Nephron (organoid): ENCODE results near the gene LBP.

Source experiments
- H3K27ac Mint-ChIP-seq, 3 experiments: 2 replicates each; pipeline ENCODE4 v1.8.0; 2020; ENCODE audit warnings: mixed read lengths in 3 of 3, mild to moderate bottlenecking in 2 of 3, moderate library complexity in 1 of 3
- H3K27me3 Mint-ChIP-seq: 2 replicates; pipeline ENCODE4 v1.8.0; 2021; ENCODE audit warnings: low read depth, mild to moderate bottlenecking, moderate library complexity, mixed read lengths
- H3K36me3 Mint-ChIP-seq: 2 replicates; pipeline ENCODE4 v1.8.0; 2020; ENCODE audit warnings: low read depth, mixed read lengths
- H3K4me1 Mint-ChIP-seq: 2 replicates; pipeline ENCODE4 v1.8.0; 2020; ENCODE audit warnings: mixed read lengths
- H3K4me3 Mint-ChIP-seq, 3 experiments: 2 replicates each; pipeline ENCODE4 v1.8.0; 2020; ENCODE audit warnings: mild to moderate bottlenecking in 3 of 3, mixed read lengths in 3 of 3, moderate library complexity in 2 of 3
- H3K9me3 Mint-ChIP-seq: 2 replicates; pipeline ENCODE4 v1.8.0; 2020; ENCODE audit warnings: mixed read lengths
- TF ChIP-seq, protein P1 (sequence below), 3 experiments: fragments of 200-600 bp; sonication (generic); IDR thresholded peaks; one replicate each; pipeline ENCODE4 v1.5.0; 2021; ENCODE audit warnings: antibody characterized with exemption in 3 of 3; ENCODE audit not compliant: unreplicated experiment in 3 of 3

Gene LBP

GRCh38 chr20:38325167-38325566, 21.1 kb upstream of the LBP start:
- Mint-ChIP-seq H3K36me3 (no peaks in the 10 kb centered on the region), H3K4me1 (peaks cover 13% of the 10 kb centered on the region), H3K27ac (no peak overlapping the region), H3K27me3 (peaks cover 32% of the 10 kb centered on the region), H3K4me3 (no peak overlapping the region), H3K9me3 (no peaks in the 10 kb centered on the region)
- TF ChIP-seq, protein P1, sequence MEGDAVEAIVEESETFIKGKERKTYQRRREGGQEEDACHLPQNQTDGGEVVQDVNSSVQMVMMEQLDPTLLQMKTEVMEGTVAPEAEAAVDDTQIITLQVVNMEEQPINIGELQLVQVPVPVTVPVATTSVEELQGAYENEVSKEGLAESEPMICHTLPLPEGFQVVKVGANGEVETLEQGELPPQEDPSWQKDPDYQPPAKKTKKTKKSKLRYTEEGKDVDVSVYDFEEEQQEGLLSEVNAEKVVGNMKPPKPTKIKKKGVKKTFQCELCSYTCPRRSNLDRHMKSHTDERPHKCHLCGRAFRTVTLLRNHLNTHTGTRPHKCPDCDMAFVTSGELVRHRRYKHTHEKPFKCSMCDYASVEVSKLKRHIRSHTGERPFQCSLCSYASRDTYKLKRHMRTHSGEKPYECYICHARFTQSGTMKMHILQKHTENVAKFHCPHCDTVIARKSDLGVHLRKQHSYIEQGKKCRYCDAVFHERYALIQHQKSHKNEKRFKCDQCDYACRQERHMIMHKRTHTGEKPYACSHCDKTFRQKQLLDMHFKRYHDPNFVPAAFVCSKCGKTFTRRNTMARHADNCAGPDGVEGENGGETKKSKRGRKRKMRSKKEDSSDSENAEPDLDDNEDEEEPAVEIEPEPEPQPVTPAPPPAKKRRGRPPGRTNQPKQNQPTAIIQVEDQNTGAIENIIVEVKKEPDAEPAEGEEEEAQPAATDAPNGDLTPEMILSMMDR (IDR thresholded peaks at IDR 0.05; ENCODE audit: unreplicated experiment in 3 of 3) = no peak

GRCh38 chr20:38325905-38326304, 20.4 kb upstream of the LBP start:
- peaks cover 7% of the 10 kb centered on the region for H3K4me1 Mint-ChIP-seq
- no peaks in the 10 kb centered on the region for H3K36me3 Mint-ChIP-seq
- peaks cover 32% of the 10 kb centered on the region for H3K27me3 Mint-ChIP-seq
- no peaks in the 10 kb centered on the region for H3K9me3 Mint-ChIP-seq
- TF ChIP-seq, protein P1 (IDR thresholded peaks at IDR 0.05; ENCODE audit: unreplicated experiment in 3 of 3) = no peak
- H3K4me3 Mint-ChIP-seq = no peak overlapping the region
- H3K27ac Mint-ChIP-seq = no peak overlapping the region

GRCh38 chr20:38326309-38326708, 20.0 kb upstream of the LBP start:
- Mint-ChIP-seq H3K36me3 (no peaks in the 10 kb centered on the region), H3K4me1 (peaks cover 7% of the 10 kb centered on the region), H3K27me3 (peaks cover 29% of the 10 kb centered on the region), H3K4me3 (no peak overlapping the region), H3K9me3 (no peaks in the 10 kb centered on the region), H3K27ac (no peak overlapping the region)
- TF ChIP-seq, protein P1 (IDR thresholded peaks at IDR 0.05; ENCODE audit: unreplicated experiment in 3 of 3) = no peak

GRCh38 chr20:38330638-38331037, 15.6 kb upstream of the LBP start:
- TF ChIP-seq, protein P1 (IDR thresholded peaks at IDR 0.05; ENCODE audit: unreplicated experiment in 3 of 3) = no peak
- H3K4me1 Mint-ChIP-seq = no peaks in the 10 kb centered on the region
- peaks cover 5% of the 10 kb centered on the region for H3K9me3 Mint-ChIP-seq
- no peak overlapping the region for H3K4me3 Mint-ChIP-seq
- no peak overlapping the region for H3K27ac Mint-ChIP-seq
- H3K36me3 Mint-ChIP-seq = no peaks in the 10 kb centered on the region
- H3K27me3 Mint-ChIP-seq = peaks cover 22% of the 10 kb centered on the region

- Mint-ChIP-seq H3K27ac (no peak overlapping the region), H3K27me3 (peaks cover 19% of the 10 kb centered on the region), H3K9me3 (peaks cover 5% of the 10 kb centered on the region), H3K4me1 (no peaks in the 10 kb centered on the region), H3K4me3 (no peak overlapping the region), H3K36me3 (no peaks in the 10 kb centered on the region)
- TF ChIP-seq, protein P1 (IDR thresholded peaks at IDR 0.05; ENCODE audit: unreplicated experiment in 3 of 3) = no peak
Observed at GRCh38 chr20:38331245-38331644, 15.0 kb upstream of the LBP start.

GRCh38 chr20:38331814-38332213, 14.5 kb upstream of the LBP start:
- Mint-ChIP-seq H3K27ac (no peak overlapping the region), H3K4me3 (no peak overlapping the region), H3K4me1 (peaks cover under 1% of the 10 kb centered on the region), H3K27me3 (peaks cover 19% of the 10 kb centered on the region), H3K9me3 (peaks cover 5% of the 10 kb centered on the region), H3K36me3 (no peaks in the 10 kb centered on the region)
- TF ChIP-seq, protein P1 (IDR thresholded peaks at IDR 0.05; ENCODE audit: unreplicated experiment in 3 of 3) = no peak
